Keratinocyte (primary cell): ENCODE data around the gene TMEM132E. TPM values are rescaled to one million over a fixed set of nuclear protein-coding genes. Genes with fewer than 3 reads are reported as not detected.

ENCODE experiments used
- DNase-seq: peaks from one replicate; pipeline ENCODE4 v3.0.0-alpha.2; 2011; ENCODE audit warnings: low read depth, missing footprints, low spot score
- FAIRE-seq: peaks from 2 replicates; lab custom pipeline; 2011; peaks lifted over from hg19 to GRCh38; lab: Jason Lieb, UNC
- H2AFZ ChIP-seq: 2 replicates; pipeline ENCODE4 v1.6.0; 2012; ENCODE audit warnings: low read length, control low read depth, inconsistent platforms; ENCODE audit not compliant: control insufficient read depth
- H3K27ac ChIP-seq: 2 replicates; pipeline ENCODE4 v1.5.1; 2011; ENCODE audit warnings: low read length; ENCODE audit not compliant: control insufficient read depth, insufficient read depth
- H3K27me3 ChIP-seq: 3 replicates; pipeline ENCODE4 v1.6.0; 2011; ENCODE audit warnings: low read length; ENCODE audit not compliant: control insufficient read depth, insufficient read depth; ENCODE audit errors: extremely low read depth
- H3K36me3 ChIP-seq, 2 experiments: 2 replicates in 1 of 2; 3 replicates in 1 of 2; pipeline ENCODE4 v1.5.1; 2011; ENCODE audit warnings: low read length in 2 of 2, mild to moderate bottlenecking in 1 of 2; ENCODE audit not compliant: control insufficient read depth in 2 of 2, insufficient read depth in 2 of 2; ENCODE audit errors: extremely low read depth in 1 of 2
- H3K4me1 ChIP-seq: 3 replicates; pipeline ENCODE4 v1.5.1; 2011; ENCODE audit warnings: low read length; ENCODE audit not compliant: control insufficient read depth, insufficient read depth; ENCODE audit errors: extremely low read depth
- H3K4me2 ChIP-seq: 3 replicates; pipeline ENCODE4 v1.6.0; 2011; ENCODE audit warnings: low read depth, low read length; ENCODE audit not compliant: control insufficient read depth, insufficient read depth; ENCODE audit errors: extremely low read depth
- H3K4me3 ChIP-seq, 3 experiments: fragments of 200-600 bp in 1 of 3; sonication (generic) in 1 of 3; 2 replicates in 2 of 3; 3 replicates in 1 of 3; pipeline ENCODE4 v1.5.1; 2011 to 2016; ENCODE audit warnings: low read length in 3 of 3, mild to moderate bottlenecking in 3 of 3, control low read depth in 2 of 3, inconsistent platforms in 1 of 3, low read depth in 1 of 3, mixed read lengths in 1 of 3, mixed run types in 1 of 3, moderate library complexity in 1 of 3; ENCODE audit not compliant: control insufficient read depth in 2 of 3, insufficient read depth in 2 of 3; ENCODE audit errors: extremely low read depth in 1 of 3
- H3K79me2 ChIP-seq: 2 replicates; pipeline ENCODE4 v1.6.0; 2012; ENCODE audit warnings: low read length; ENCODE audit not compliant: control insufficient read depth, insufficient read depth
- H3K9ac ChIP-seq: 3 replicates; pipeline ENCODE4 v1.6.0; 2011; ENCODE audit warnings: low read length; ENCODE audit not compliant: control insufficient read depth, insufficient read depth; ENCODE audit errors: extremely low read depth
- H3K9me1 ChIP-seq: 3 replicates; pipeline ENCODE4 v1.6.0; 2011; ENCODE audit warnings: low read length; ENCODE audit not compliant: control insufficient read depth, insufficient read depth; ENCODE audit errors: extremely low read depth
- H3K9me3 ChIP-seq: 2 replicates; pipeline ENCODE4 v1.5.1; 2012; ENCODE audit warnings: low read depth, low read length; ENCODE audit not compliant: control insufficient read depth
- H4K20me1 ChIP-seq: 3 replicates; pipeline ENCODE4 v1.6.0; 2011; ENCODE audit warnings: low read length; ENCODE audit not compliant: control insufficient read depth, insufficient read depth; ENCODE audit errors: extremely low read depth
- CTCF ChIP-seq, 3 experiments: IDR thresholded peaks in 1 of 3; conservative IDR thresholded peaks in 1 of 3; optimal IDR thresholded peaks in 1 of 3; 2 replicates in 2 of 3; 3 replicates in 1 of 3; pipeline versions ENCODE3 to v1.5.1; 2011; ENCODE audit warnings: low read length in 3 of 3, mild to moderate bottlenecking in 3 of 3, moderate library complexity in 2 of 3, control low read depth in 1 of 3, inconsistent platforms in 1 of 3; ENCODE audit not compliant: insufficient read depth in 2 of 3; ENCODE audit errors: extremely low read depth in 1 of 3
- EZH2 ChIP-seq: IDR thresholded peaks from one replicate; pipeline ENCODE4 v1.6.1; 2012; ENCODE audit warnings: inconsistent platforms, mild to moderate bottlenecking, low read length, moderate library complexity
- dilution Hi-C: fragments of 300-500 bp; cut with MboI; formaldehyde crosslinking; loops from one replicate; pipeline ENCODE4 v1.7.0; 2020; ENCODE audit warnings: low sequenced_read_pairs; ENCODE audit not compliant: extremely low pct_ligation_motif_present
- polyA plus RNA-seq, 5 experiments: library from polyadenylated mRNA; depleted of rRNA in 3 of 5; stranded (reverse) in 3 of 5; stranded (forward) in 1 of 5; unstranded in 1 of 5; fragments of >200 nt; gene quantifications; 1 replicate in 1 of 5; 2 replicates in 3 of 5; 3 replicates in 1 of 5; pipeline versions ENCODE4 v1.2.1 to v1.2.3, GENCODE V29; 2011 to 2012; ENCODE audit warnings: missing spikeins in 2 of 5, low read depth in 1 of 5, low replicate concordance in 1 of 5

The TMEM132E gene
- polyA plus RNA-seq, 1 donor (not counting 4 experiments of a cell fraction or from before 2014, with no cell fraction given): not detected

GRCh38 chr17:34615326-34615725 is 35.9 kb downstream of the TMEM132E start:
- Histone ChIP-seq H3K9me1 (no peaks in the 10 kb centered on the region), H3K36me3 (no peaks in the 10 kb centered on the region), H3K27ac (no peak overlapping the region), H3K79me2 (no peaks in the 10 kb centered on the region), H3K4me1 (peaks cover 8% of the 10 kb centered on the region), H2AFZ (no peak overlapping the region), H3K4me2 (no peak overlapping the region), H3K27me3 (peaks cover 29% of the 10 kb centered on the region), H4K20me1 (no peaks in the 10 kb centered on the region), H3K4me3 (no peak overlapping the region), H3K9ac (no peak overlapping the region), H3K9me3 (no peaks in the 10 kb centered on the region)
- DNase-seq (no peak), FAIRE-seq (no peak)
- dilution Hi-C loops: no loop called here
- TF ChIP-seq CTCF (optimal IDR thresholded peaks at IDR 0.05 in 1 of 3, IDR thresholded peaks at IDR 0.05 in 1 of 3, conservative IDR thresholded peaks at IDR 0.05 in 1 of 3; ENCODE audit: extremely low read depth in 1 of 3, insufficient read depth in 2 of 3, low read length in 3 of 3) (no peak), EZH2 (no peak)

GRCh38 chr17:34616148-34616547 is 36.8 kb downstream of the TMEM132E start:
- H3K4me2 ChIP-seq: no peak overlapping the region
- peaks cover 10% of the 10 kb centered on the region for H3K4me1 ChIP-seq
- no peaks in the 10 kb centered on the region for H3K9me3 ChIP-seq
- dilution Hi-C loops: no loop called here
- H3K4me3 ChIP-seq: no peak overlapping the region
- no peak overlapping the region for H2AFZ ChIP-seq
- no peak for DNase-seq
- H3K27ac ChIP-seq: no peak overlapping the region
- TF ChIP-seq EZH2 (no peak), CTCF (optimal IDR thresholded peaks at IDR 0.05 in 1 of 3, IDR thresholded peaks at IDR 0.05 in 1 of 3, conservative IDR thresholded peaks at IDR 0.05 in 1 of 3; ENCODE audit: extremely low read depth in 1 of 3, insufficient read depth in 2 of 3, low read length in 3 of 3) (no peak)
- no peak overlapping the region for H3K9ac ChIP-seq
- no peak for FAIRE-seq
- H3K27me3 ChIP-seq: peaks cover 26% of the 10 kb centered on the region
- no peaks in the 10 kb centered on the region for H4K20me1 ChIP-seq
- no peaks in the 10 kb centered on the region for H3K9me1 ChIP-seq
- H3K36me3 ChIP-seq: no peaks in the 10 kb centered on the region
- no peaks in the 10 kb centered on the region for H3K79me2 ChIP-seq
